Measurements from ENCODE around the gene CDH16. TPM values are rescaled to one million over a fixed set of nuclear protein-coding genes. Genes with fewer than 3 reads are reported as not detected.
A peak's percentile ranks its signal among the peaks of the same experiment; 100 is the strongest.

The CDH16 gene
- total and polyA plus RNA-seq, 12 donors, result 0.15 to 0.59 (median 0.47) TPM; not detected in 7

DNA sequence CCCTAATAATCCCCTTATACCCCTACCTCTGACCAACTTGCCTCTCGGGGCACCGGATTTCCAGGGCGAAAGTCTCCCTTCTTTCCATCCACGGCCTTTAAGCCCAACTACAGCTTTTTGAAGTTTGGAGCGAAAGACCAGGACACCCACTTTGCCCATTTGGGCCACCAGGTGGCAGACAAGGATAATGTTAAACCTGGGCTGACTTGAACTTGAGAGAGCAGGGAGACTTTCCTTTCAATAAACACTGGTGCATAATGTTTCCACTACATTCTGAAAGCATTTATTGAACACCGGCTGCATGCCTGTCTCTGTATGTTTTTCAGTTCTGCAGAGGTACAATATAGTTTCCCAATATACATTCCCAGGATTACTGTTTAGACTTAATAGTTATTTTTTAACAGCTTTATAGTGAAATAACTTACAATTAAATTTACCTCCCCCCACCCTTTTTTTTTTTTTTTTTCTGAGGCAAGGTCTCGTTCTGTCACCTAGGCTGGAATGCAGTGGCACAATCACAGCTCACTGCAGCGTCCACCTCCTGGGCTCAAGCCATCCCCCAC, 35.5 kb upstream of the CDH16 start:
- H3K27ac ChIP-seq, result no peak overlapping the region
- ATAC-seq, result peak in 7 of 8 donors; percentile 55 to 82 (median 76)

DNA sequence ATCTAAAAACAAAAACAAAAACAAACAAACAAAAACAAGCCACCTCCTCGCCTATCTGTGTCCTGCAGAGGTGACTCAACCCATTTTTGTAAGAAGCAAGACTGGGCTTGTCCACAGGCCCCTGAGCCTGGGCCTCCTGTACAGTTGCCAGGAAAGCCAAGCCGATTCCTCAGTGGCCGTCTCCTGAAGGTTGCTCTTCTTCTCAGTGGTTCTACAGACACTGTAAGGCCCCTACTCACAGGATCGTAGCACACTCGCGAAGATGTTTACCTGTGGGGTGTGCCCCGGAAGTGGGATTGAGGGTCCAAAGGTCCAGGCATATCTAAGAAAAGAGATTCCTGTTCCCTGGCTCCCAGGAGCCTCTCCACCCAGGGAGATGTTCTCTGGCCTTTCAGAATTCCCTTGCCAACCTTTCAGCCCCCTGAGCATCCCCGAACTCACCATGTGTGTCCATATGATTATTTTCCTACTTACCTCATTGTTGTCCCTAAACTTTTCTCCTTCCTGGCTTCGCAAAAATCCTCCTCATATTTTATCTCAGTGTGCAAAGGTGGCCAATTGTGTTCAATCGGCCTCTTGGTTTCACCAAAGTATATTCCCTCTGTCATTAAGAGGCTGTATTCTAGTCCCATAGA, 34.9 kb upstream of the CDH16 start:
- peaks cover 0 to 52% (median 16%) of the 10 kb centered on the region in 7 donors for H3K27me3 ChIP-seq
- no peak overlapping the region for H3K4me3 ChIP-seq
- H3K27ac ChIP-seq, result no peak overlapping the region
- ATAC-seq, result no peak
- DNase-seq, result no peak
- 77 to 81% methylated on average over 10 of the region's 10 CpGs for WGBS, 2 donors
- H3K9me3 ChIP-seq, result peaks cover 0 to 6% (median 0%) of the 10 kb centered on the region in 11 donors
- TF ChIP-seq, protein P1, sequence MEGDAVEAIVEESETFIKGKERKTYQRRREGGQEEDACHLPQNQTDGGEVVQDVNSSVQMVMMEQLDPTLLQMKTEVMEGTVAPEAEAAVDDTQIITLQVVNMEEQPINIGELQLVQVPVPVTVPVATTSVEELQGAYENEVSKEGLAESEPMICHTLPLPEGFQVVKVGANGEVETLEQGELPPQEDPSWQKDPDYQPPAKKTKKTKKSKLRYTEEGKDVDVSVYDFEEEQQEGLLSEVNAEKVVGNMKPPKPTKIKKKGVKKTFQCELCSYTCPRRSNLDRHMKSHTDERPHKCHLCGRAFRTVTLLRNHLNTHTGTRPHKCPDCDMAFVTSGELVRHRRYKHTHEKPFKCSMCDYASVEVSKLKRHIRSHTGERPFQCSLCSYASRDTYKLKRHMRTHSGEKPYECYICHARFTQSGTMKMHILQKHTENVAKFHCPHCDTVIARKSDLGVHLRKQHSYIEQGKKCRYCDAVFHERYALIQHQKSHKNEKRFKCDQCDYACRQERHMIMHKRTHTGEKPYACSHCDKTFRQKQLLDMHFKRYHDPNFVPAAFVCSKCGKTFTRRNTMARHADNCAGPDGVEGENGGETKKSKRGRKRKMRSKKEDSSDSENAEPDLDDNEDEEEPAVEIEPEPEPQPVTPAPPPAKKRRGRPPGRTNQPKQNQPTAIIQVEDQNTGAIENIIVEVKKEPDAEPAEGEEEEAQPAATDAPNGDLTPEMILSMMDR (IDR thresholded peaks at IDR 0.05), result no peak
- intact Hi-C loops (cut with DNase I), result loop anchor here in 3 of 10 donors (2.0 to 10.0 kb wide), 3 partner anchors 59 to 231 kb away; partner anchors contain the start of gene MATCAP1 (in 1 of the 3)
- peaks cover 0 to 10% (median 8%) of the 10 kb centered on the region in 9 donors for H3K4me1 ChIP-seq
- H3K36me3 ChIP-seq, result no peaks in the 10 kb centered on the region

More for the DNA sequence above, 35.5 kb upstream of the CDH16 start:
- TF ChIP-seq, protein P1 (IDR thresholded peaks at IDR 0.05), result peak; percentile 63 to 83 (median 79)
- H3K4me1 ChIP-seq, result peaks cover 0 to 4% (median 2%) of the 10 kb centered on the region in 9 donors
- H3K27me3 ChIP-seq, result peaks cover 0 to 46% (median 10%) of the 10 kb centered on the region in 7 donors
- H3K36me3 ChIP-seq, result no peaks in the 10 kb centered on the region
- intact Hi-C loops (cut with DNase I), result loop anchor here in 3 of 10 donors (2.0 to 10.0 kb wide), 3 partner anchors 59 to 231 kb away; partner anchors contain the start of gene MATCAP1 (in 1 of the 3)
- peak; percentile 64 to 70 for DNase-seq
- peaks cover 0 to 6% (median 0%) of the 10 kb centered on the region in 11 donors for H3K9me3 ChIP-seq
- 20 to 26% methylated on average over 8 of the region's 8 CpGs for WGBS, 2 donors
- H3K4me3 ChIP-seq, result no peak overlapping the region

GRCh38 chr16:66952430-66953110, 33.9 kb upstream of the CDH16 start:
- WGBS, 2 donors, result 84 to 87% methylated on average over 7 of the region's 7 CpGs
- H3K4me1 ChIP-seq, result peaks cover 0 to 17% (median 14%) of the 10 kb centered on the region in 9 donors
- no peaks in the 10 kb centered on the region for H3K36me3 ChIP-seq
- peaks cover 0 to 58% (median 17%) of the 10 kb centered on the region in 7 donors for H3K27me3 ChIP-seq
- no peak overlapping the region for H3K4me3 ChIP-seq
- TF ChIP-seq, protein P1 (IDR thresholded peaks at IDR 0.05), result no peak
- ATAC-seq (no peak), DNase-seq (no peak)
- intact Hi-C loops (cut with DNase I), result loop anchor here in 2 of 10 donors (10.0 kb wide), 2 partner anchors 58 to 232 kb away; partner anchors contain the start of gene MATCAP1 (in 1 of the 2)
- H3K27ac ChIP-seq, result no peak overlapping the region
- H3K9me3 ChIP-seq, result peaks cover 0 to 6% (median 0%) of the 10 kb centered on the region in 11 donors
